Mesenchymal stem cell (in vitro differentiated cells and primary cell): ENCODE results near the gene PTK6.
A peak's percentile ranks its signal among the peaks of the same experiment; 100 is the strongest.

Source experiments
- DNase-seq: peaks from one replicate; pipeline ENCODE4 v3.0.0-alpha.2; 2013
- H2AFZ ChIP-seq: one replicate; pipeline ENCODE4 v1.6.1; 2013; ENCODE audit warnings: low read depth, mild to moderate bottlenecking, control low read depth, inconsistent platforms, low read length, moderate library complexity
- H2AK5ac ChIP-seq: 2 replicates; pipeline ENCODE4 v1.6.1; 2013; ENCODE audit warnings: low read length, moderate library complexity, mild to moderate bottlenecking, inconsistent platforms; ENCODE audit not compliant: severe bottlenecking
- H2BK120ac ChIP-seq: one replicate; pipeline ENCODE4 v1.6.1; 2013; ENCODE audit warnings: low read depth, mild to moderate bottlenecking, inconsistent platforms, low read length, moderate library complexity
- H2BK12ac ChIP-seq, 2 experiments: one replicate each; pipeline ENCODE4 v1.6.1; 2013; ENCODE audit warnings: inconsistent platforms in 2 of 2, low read length in 2 of 2, mild to moderate bottlenecking in 2 of 2, moderate library complexity in 2 of 2, control low read depth in 1 of 2
- H2BK15ac ChIP-seq: one replicate; pipeline ENCODE4 v1.6.1; 2013; ENCODE audit warnings: mild to moderate bottlenecking, low read depth, inconsistent platforms; ENCODE audit not compliant: poor library complexity, severe bottlenecking
- H2BK5ac ChIP-seq: 2 replicates; pipeline ENCODE4 v1.6.1; 2013; ENCODE audit warnings: low read depth, mild to moderate bottlenecking, low read length, control low read depth, inconsistent platforms; ENCODE audit not compliant: poor library complexity, severe bottlenecking
- H3K14ac ChIP-seq, 2 experiments: one replicate each; pipeline ENCODE4 v1.6.1; 2013; ENCODE audit warnings: inconsistent platforms in 2 of 2, low read length in 2 of 2, control low read depth in 1 of 2, mild to moderate bottlenecking in 1 of 2, moderate library complexity in 1 of 2
- H3K18ac ChIP-seq, 2 experiments: one replicate each; pipeline ENCODE4 v1.6.1; 2013; ENCODE audit warnings: inconsistent platforms in 2 of 2, low read length in 2 of 2, control low read depth in 1 of 2, low read depth in 1 of 2, mild to moderate bottlenecking in 1 of 2
- H3K23ac ChIP-seq, 2 experiments: one replicate each; pipeline ENCODE4 v1.6.1; 2013; ENCODE audit warnings: inconsistent platforms in 2 of 2, low read length in 2 of 2, mild to moderate bottlenecking in 2 of 2, moderate library complexity in 2 of 2, control low read depth in 1 of 2
- H3K27ac ChIP-seq: 2 replicates; pipeline ENCODE4 v1.5.1; 2013; ENCODE audit warnings: mild to moderate bottlenecking, moderate library complexity, low read length, control low read depth, inconsistent platforms; ENCODE audit not compliant: poor library complexity, severe bottlenecking
- H3K27me3 ChIP-seq, 2 experiments: 2 replicates each; pipeline versions ENCODE4 v1.6.1 to v1.7.0; 2013; ENCODE audit warnings: low read length in 2 of 2, mild to moderate bottlenecking in 2 of 2, moderate library complexity in 2 of 2, control low read depth in 1 of 2, inconsistent platforms in 1 of 2; ENCODE audit not compliant: control insufficient read depth in 1 of 2, insufficient read depth in 1 of 2
- H3K36me3 ChIP-seq, 2 experiments: 2 replicates each; pipeline versions ENCODE4 v1.6.1 to v1.7.0; 2013; ENCODE audit warnings: low read length in 2 of 2, control low read depth in 1 of 2, inconsistent platforms in 1 of 2, low read depth in 1 of 2, mild to moderate bottlenecking in 1 of 2; ENCODE audit not compliant: insufficient read depth in 2 of 2, control insufficient read depth in 1 of 2
- H3K4ac ChIP-seq, 2 experiments: one replicate each; pipeline ENCODE4 v1.6.1; 2013; ENCODE audit warnings: inconsistent platforms in 2 of 2, low read length in 2 of 2, mild to moderate bottlenecking in 2 of 2, moderate library complexity in 2 of 2, control low read depth in 1 of 2, low read depth in 1 of 2
- H3K4me1 ChIP-seq: 2 replicates; pipeline ENCODE4 v1.6.1; 2013; ENCODE audit warnings: low read depth, low read length, control low read depth; ENCODE audit not compliant: control insufficient read depth, insufficient read depth
- H3K4me2 ChIP-seq: 2 replicates; pipeline ENCODE4 v1.6.1; 2013; ENCODE audit warnings: low read length, mild to moderate bottlenecking, inconsistent platforms; ENCODE audit not compliant: poor library complexity, severe bottlenecking
- H3K4me3 ChIP-seq, 2 experiments: 2 replicates each; pipeline versions ENCODE4 v1.5.1 to v1.7.0; 2013; ENCODE audit warnings: low read length in 2 of 2, mild to moderate bottlenecking in 2 of 2, control low read depth in 1 of 2, low read depth in 1 of 2; ENCODE audit not compliant: insufficient read depth in 1 of 2
- H3K79me1 ChIP-seq: replicated peaks from 2 replicates; pipeline ENCODE4 v1.6.1; 2013; ENCODE audit warnings: mild to moderate bottlenecking, control low read depth, low read length, inconsistent platforms; ENCODE audit not compliant: poor library complexity, severe bottlenecking
- H3K9ac ChIP-seq: 2 replicates; pipeline ENCODE4 v1.7.0; 2013; ENCODE audit warnings: mild to moderate bottlenecking, low read length, moderate library complexity
- H3K9me3 ChIP-seq: 2 replicates; pipeline ENCODE4 v1.7.0; 2013; ENCODE audit warnings: mild to moderate bottlenecking, low read length; ENCODE audit not compliant: control insufficient read depth
- H4K8ac ChIP-seq: one replicate; pipeline ENCODE4 v1.6.1; 2013; ENCODE audit warnings: inconsistent platforms, mild to moderate bottlenecking, low read length, moderate library complexity
- H4K91ac ChIP-seq: one replicate; pipeline ENCODE4 v1.6.1; 2013; ENCODE audit warnings: mild to moderate bottlenecking, low read length, inconsistent platforms
- WGBS: methylation state at CpG from one replicate; pipeline ENCODE4 v1.1.7; 2013; ENCODE audit warnings: mixed read lengths; 5-methylcytosine and 5-hydroxymethylcytosine counted together

The PTK6 gene

DNA sequence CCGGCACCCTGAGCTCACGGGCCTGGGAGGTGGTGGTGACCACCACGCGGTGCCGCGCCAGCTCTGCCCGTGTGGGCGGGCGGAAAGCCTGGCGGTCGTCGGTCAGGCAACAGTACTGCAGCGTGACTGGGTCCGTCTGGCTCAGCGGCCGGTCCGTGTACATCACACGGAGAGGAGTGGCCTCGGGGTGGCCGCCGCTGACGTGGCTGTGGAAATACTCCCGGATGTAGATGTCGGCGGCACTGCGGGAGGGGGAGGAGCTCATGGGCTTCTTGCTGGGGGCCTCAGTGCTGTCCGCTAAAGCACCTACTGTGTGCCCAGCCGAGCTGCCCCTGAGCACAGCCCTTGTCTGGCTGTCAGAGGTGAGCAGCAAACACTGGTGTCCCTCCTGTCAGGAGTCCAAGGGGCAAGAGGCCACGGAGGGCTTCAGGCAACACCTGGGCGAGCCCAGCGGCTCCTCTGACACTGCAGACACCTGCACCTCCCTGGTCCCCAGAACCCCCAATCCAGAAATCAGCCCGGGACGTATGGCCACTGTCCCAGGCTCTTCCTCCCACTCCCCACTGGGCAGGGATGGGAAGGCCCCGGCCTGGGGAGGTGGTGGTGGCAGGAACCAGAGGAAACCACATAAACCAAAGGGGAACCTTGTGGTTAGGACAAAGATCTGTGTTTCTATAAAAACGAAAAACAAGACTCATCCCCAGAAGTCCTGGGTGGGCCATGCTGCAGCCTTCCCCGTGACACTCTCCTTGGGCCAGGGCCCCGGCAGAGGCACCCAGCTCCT is 30.4 kb upstream of the PTK6 start:
- Histone ChIP-seq H4K8ac (no peak overlapping the region), H3K23ac (no peak overlapping the region), H4K91ac (peak overlapping the region; percentile 25), H3K27ac (no peak overlapping the region), H3K4me3 (no peak overlapping the region), H2BK15ac (no peak overlapping the region), H3K4me1 (peaks cover 25% of the 10 kb centered on the region), H3K18ac (no peak overlapping the region), H3K27me3 (no peaks in the 10 kb centered on the region), H2BK120ac (no peak overlapping the region), H3K9ac (no peak overlapping the region), H2AFZ (no peak overlapping the region), H3K14ac (no peak overlapping the region), H3K4me2 (no peak overlapping the region), H3K9me3 (no peaks in the 10 kb centered on the region), H2BK12ac (no peak overlapping the region), H2BK5ac (no peak overlapping the region), H3K4ac (no peak overlapping the region), H3K79me1 (peaks cover 8% of the 10 kb centered on the region), H2AK5ac (no peak overlapping the region), H3K36me3 (peaks cover 29 to 84% of the 10 kb centered on the region in 2 experiments)
- WGBS = 91% methylated on average over 35 of the region's 37 CpGs
- peak; percentile 32 for DNase-seq

DNA sequence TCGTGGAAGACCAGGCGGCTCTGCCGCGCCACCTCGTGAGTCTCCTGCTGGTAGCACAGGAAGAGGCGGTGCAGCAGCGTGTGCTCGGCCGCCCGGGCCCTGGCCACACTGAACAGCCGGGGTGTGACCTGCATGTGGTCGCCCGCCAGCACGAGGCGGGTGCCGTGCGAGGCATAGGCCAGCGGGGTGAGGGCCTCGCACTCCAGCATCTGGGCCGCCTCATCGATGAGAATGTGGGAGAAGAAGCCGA is 29.9 kb upstream of the PTK6 start:
- Histone ChIP-seq H2BK12ac (no peak overlapping the region), H2AFZ (no peak overlapping the region), H2BK5ac (no peak overlapping the region), H3K9me3 (no peaks in the 10 kb centered on the region), H4K91ac (no peak overlapping the region), H3K4me3 (no peak overlapping the region), H4K8ac (no peak overlapping the region), H2AK5ac (no peak overlapping the region), H3K27me3 (no peaks in the 10 kb centered on the region), H2BK15ac (no peak overlapping the region), H3K27ac (no peak overlapping the region), H3K79me1 (peaks cover 3% of the 10 kb centered on the region), H2BK120ac (no peak overlapping the region), H3K4me1 (peaks cover 20% of the 10 kb centered on the region), H3K4me2 (no peak overlapping the region), H3K9ac (no peak overlapping the region), H3K18ac (no peak overlapping the region), H3K36me3 (peaks cover 27 to 84% of the 10 kb centered on the region in 2 experiments), H3K4ac (no peak overlapping the region), H3K23ac (no peak overlapping the region), H3K14ac (no peak overlapping the region)
- no peak for DNase-seq
- WGBS = 94% methylated on average over 22 of the region's 22 CpGs

DNA sequence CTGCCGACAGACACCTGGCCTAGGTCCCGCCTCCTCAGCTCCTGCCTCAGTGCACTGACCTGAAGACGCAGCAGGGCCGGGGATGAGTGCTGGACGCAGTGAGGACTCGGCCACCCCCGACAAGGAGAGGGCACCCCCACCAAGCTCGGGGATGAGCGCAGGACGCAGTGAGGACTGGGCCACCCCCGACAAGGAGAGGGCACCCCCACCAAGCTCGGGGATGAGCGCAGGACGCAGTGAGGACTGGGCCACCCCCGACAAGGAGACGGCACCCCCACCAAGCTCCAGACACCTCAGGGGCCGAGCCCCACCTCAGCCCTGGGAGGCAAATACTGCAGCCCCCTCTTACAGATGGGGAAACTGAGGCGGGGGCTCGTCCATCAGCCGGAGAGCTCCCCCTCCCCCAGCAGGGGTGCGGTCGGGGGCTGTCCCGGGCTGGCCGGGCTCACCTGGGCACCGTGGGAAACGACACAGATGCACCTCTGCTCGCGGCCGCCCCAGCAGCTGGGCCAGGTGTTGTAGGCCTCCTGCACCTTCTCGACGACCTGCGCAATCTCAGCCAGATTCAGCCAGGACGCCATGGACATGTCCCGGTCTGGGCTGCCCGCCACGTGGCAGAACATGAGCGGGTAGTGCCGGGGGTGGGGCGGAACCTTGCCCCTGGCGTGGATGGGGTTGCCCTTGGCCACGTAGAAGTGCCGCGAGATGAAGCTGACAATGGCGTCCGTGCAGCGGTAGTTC is 29.4 kb upstream of the PTK6 start:
- Histone ChIP-seq H3K4me1 (peaks cover 20% of the 10 kb centered on the region), H3K14ac (no peak overlapping the region)
- 92% methylated on average over 44 of the region's 46 CpGs for WGBS

DNA sequence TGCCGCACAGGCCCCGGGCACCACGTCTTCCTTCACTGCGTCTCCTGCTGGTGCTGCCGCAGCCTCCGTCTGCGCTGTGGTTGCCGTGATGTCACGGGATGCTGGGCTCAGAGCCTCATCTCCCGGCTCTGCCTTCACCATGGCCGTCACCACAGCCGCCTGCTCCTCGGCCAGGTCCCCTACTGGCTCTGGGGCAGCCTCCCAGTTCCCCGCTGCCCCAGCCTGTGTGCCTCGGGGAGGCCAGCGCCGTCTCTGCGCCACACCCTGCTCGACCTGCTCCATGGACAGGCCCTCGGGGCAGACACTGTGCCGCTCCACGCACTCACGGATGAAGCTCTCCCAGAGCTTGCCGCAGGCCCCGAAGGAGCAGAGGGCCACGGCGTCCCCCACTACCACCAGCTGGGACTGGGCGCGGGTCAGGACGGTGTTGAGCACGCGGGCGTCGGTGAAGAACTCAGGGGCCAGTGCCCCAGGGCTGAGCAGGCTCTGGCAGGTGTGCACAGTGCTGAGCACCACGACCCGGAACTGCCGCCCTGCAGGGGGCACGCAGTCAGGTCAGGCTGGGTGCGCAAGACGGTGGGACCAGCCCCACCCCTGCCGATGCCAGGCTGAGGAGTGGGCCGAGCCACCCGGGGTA is 28.6 kb upstream of the PTK6 start:
- Histone ChIP-seq H3K18ac (no peak overlapping the region), H3K9ac (no peak overlapping the region), H3K27me3 (no peaks in the 10 kb centered on the region), H3K4me2 (no peak overlapping the region), H4K8ac (no peak overlapping the region), H3K9me3 (no peaks in the 10 kb centered on the region), H2BK120ac (no peak overlapping the region), H2BK12ac (no peak overlapping the region), H3K4me3 (no peak overlapping the region), H3K14ac (no peak overlapping the region), H2AFZ (no peak overlapping the region), H3K23ac (no peak overlapping the region), H3K4me1 (peaks cover 20% of the 10 kb centered on the region), H2BK15ac (no peak overlapping the region), H3K79me1 (peaks cover 1% of the 10 kb centered on the region), H4K91ac (no peak overlapping the region), H3K4ac (no peak overlapping the region), H2BK5ac (no peak overlapping the region), H3K36me3 (peaks cover 35 to 94% of the 10 kb centered on the region in 2 experiments), H2AK5ac (no peak overlapping the region), H3K27ac (no peak overlapping the region)
- 94% methylated on average over 43 of the region's 43 CpGs for WGBS
- no peak for DNase-seq

More for the DNA sequence above, 29.4 kb upstream of the PTK6 start:
- no peak overlapping the region for H2AK5ac ChIP-seq
- peaks cover 1% of the 10 kb centered on the region for H3K79me1 ChIP-seq
- peaks cover 28 to 86% of the 10 kb centered on the region in 2 experiments for H3K36me3 ChIP-seq
- H4K8ac ChIP-seq = no peak overlapping the region
- H3K27ac ChIP-seq = no peak overlapping the region
- no peak for DNase-seq
- no peak overlapping the region for H3K9ac ChIP-seq
- H3K18ac ChIP-seq = no peak overlapping the region
- no peak overlapping the region for H3K4me2 ChIP-seq
- H4K91ac ChIP-seq = peak overlapping the region; percentile 1
- no peaks in the 10 kb centered on the region for H3K9me3 ChIP-seq
- H3K4ac ChIP-seq = no peak overlapping the region
- no peak overlapping the region for H2BK120ac ChIP-seq
- H3K4me3 ChIP-seq = no peak overlapping the region
- no peaks in the 10 kb centered on the region for H3K27me3 ChIP-seq
- no peak overlapping the region for H2AFZ ChIP-seq
- H2BK5ac ChIP-seq = no peak overlapping the region
- H3K23ac ChIP-seq = no peak overlapping the region
- H2BK15ac ChIP-seq = no peak overlapping the region
- no peak overlapping the region for H2BK12ac ChIP-seq
